Panc1 (cell line): ENCODE measurements around the gene HIKESHI.

ENCODE experiments used
- POLR2AphosphoS5 ChIP-seq: IDR thresholded peaks from 2 replicates; pipeline ENCODE4 v1.6.1; 2012; ENCODE audit warnings: mild to moderate bottlenecking, low read depth, low read length, moderate library complexity
- SIN3A ChIP-seq: IDR thresholded peaks from 2 replicates; pipeline ENCODE4 v1.6.1; 2012; ENCODE audit warnings: low read depth, mild to moderate bottlenecking, low read length, moderate library complexity, borderline replicate concordance; ENCODE audit not compliant: insufficient read depth
- TCF7L2 ChIP-seq: IDR thresholded peaks from 2 replicates; pipeline ENCODE4 v1.6.1; 2011; ENCODE audit warnings: mild to moderate bottlenecking, low read depth, low read length, inconsistent platforms
- TF ChIP-seq, protein P1 (sequence below): fragments of 450-650 bp; IDR thresholded peaks from 2 replicates; pipeline ENCODE4 v1.5.1; 2017; ENCODE audit warnings: mild to moderate bottlenecking
- TF ChIP-seq, protein P2 (sequence below), 2 experiments: IDR thresholded peaks; 2 replicates each; pipeline ENCODE4 v1.6.1; 2011 to 2012; ENCODE audit warnings: low read depth in 2 of 2, control low read depth in 1 of 2, low read length in 1 of 2, mild to moderate bottlenecking in 1 of 2, moderate library complexity in 1 of 2; ENCODE audit not compliant: insufficient read depth in 1 of 2

GRCh38 chr11:86370922-86371594 lies 69.0 kb downstream of the HIKESHI start:
- TF ChIP-seq, protein P1, sequence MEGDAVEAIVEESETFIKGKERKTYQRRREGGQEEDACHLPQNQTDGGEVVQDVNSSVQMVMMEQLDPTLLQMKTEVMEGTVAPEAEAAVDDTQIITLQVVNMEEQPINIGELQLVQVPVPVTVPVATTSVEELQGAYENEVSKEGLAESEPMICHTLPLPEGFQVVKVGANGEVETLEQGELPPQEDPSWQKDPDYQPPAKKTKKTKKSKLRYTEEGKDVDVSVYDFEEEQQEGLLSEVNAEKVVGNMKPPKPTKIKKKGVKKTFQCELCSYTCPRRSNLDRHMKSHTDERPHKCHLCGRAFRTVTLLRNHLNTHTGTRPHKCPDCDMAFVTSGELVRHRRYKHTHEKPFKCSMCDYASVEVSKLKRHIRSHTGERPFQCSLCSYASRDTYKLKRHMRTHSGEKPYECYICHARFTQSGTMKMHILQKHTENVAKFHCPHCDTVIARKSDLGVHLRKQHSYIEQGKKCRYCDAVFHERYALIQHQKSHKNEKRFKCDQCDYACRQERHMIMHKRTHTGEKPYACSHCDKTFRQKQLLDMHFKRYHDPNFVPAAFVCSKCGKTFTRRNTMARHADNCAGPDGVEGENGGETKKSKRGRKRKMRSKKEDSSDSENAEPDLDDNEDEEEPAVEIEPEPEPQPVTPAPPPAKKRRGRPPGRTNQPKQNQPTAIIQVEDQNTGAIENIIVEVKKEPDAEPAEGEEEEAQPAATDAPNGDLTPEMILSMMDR, result no peak
- TF ChIP-seq POLR2AphosphoS5 (no peak), SIN3A (no peak), TCF7L2 (no peak)
- TF ChIP-seq, protein P2, sequence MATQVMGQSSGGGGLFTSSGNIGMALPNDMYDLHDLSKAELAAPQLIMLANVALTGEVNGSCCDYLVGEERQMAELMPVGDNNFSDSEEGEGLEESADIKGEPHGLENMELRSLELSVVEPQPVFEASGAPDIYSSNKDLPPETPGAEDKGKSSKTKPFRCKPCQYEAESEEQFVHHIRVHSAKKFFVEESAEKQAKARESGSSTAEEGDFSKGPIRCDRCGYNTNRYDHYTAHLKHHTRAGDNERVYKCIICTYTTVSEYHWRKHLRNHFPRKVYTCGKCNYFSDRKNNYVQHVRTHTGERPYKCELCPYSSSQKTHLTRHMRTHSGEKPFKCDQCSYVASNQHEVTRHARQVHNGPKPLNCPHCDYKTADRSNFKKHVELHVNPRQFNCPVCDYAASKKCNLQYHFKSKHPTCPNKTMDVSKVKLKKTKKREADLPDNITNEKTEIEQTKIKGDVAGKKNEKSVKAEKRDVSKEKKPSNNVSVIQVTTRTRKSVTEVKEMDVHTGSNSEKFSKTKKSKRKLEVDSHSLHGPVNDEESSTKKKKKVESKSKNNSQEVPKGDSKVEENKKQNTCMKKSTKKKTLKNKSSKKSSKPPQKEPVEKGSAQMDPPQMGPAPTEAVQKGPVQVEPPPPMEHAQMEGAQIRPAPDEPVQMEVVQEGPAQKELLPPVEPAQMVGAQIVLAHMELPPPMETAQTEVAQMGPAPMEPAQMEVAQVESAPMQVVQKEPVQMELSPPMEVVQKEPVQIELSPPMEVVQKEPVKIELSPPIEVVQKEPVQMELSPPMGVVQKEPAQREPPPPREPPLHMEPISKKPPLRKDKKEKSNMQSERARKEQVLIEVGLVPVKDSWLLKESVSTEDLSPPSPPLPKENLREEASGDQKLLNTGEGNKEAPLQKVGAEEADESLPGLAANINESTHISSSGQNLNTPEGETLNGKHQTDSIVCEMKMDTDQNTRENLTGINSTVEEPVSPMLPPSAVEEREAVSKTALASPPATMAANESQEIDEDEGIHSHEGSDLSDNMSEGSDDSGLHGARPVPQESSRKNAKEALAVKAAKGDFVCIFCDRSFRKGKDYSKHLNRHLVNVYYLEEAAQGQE (IDR thresholded peaks at IDR 0.05; ENCODE audit: insufficient read depth in 1 of 2, low read depth in 2 of 2, low read length in 1 of 2), result no peak
